GM12892 (cell line): ENCODE measurements around the gene ADNP.

Source experiments
- POLR2A ChIP-seq: IDR thresholded peaks from 2 replicates; pipeline ENCODE4 v1.6.1; 2011; ENCODE audit warnings: low read depth, low read length, control low read depth
- POLR2AphosphoS5 ChIP-seq: IDR thresholded peaks from 2 replicates; pipeline ENCODE4 v1.6.1; 2011; ENCODE audit warnings: low read depth, low read length, control low read depth
- TAF1 ChIP-seq: IDR thresholded peaks from 2 replicates; pipeline ENCODE4 v1.6.1; 2011; ENCODE audit warnings: low read depth, mild to moderate bottlenecking, control low read depth, low read length, borderline replicate concordance

GRCh38 chr20:50873585-50873984, 57.7 kb downstream of the ADNP start:
- no peak for TF ChIP-seq POLR2AphosphoS5
- no peak for TF ChIP-seq POLR2A
- TF ChIP-seq TAF1: no peak
